ENCODE measurements around the gene NR1D1. TPM values are rescaled to one million over a fixed set of nuclear protein-coding genes. Genes with fewer than 3 reads are reported as not detected.
A peak's percentile ranks its signal among the peaks of the same experiment; 100 is the strongest.

NR1D1 gene
- total and polyA plus RNA-seq, 2 of the 13 experiments (the other 11 are each of a cell fraction or from before 2014, with no cell fraction given): 2.1 to 2.7 TPM

- TF ChIP-seq RBFOX2 (IDR thresholded peaks at IDR 0.05; ENCODE audit: low read depth, low read length) (no peak), ZNF124 (CRISPR knock-in tag; IDR thresholded peaks at IDR 0.05) (0 out of 2 replicates have a peak, but pooled peaks have one; percentile 7), NPAS2 (CRISPR knock-in tag; IDR thresholded peaks at IDR 0.05; ENCODE audit: borderline replicate concordance) (no peak), EHMT2 (IDR thresholded peaks at IDR 0.05; ENCODE audit: borderline replicate concordance, low read depth, low read length) (no peak), TERF1 (CRISPR knock-in tag; IDR thresholded peaks at IDR 0.05) (no peak), PAX8 (CRISPR knock-in tag; IDR thresholded peaks at IDR 0.05; ENCODE audit: borderline replicate concordance) (0 out of 2 replicates have a peak, but pooled peaks have one; percentile 79), PHF8 (CRISPR knock-in tag; IDR thresholded peaks at IDR 0.05) (no peak), NCOA2 (CRISPR knock-in tag; IDR thresholded peaks at IDR 0.05) (no peak), ZNF326 (CRISPR knock-in tag; IDR thresholded peaks at IDR 0.05; ENCODE audit: borderline replicate concordance) (no peak), MIER3 (CRISPR knock-in tag; IDR thresholded peaks at IDR 0.05; ENCODE audit: borderline replicate concordance) (no peak), ZNF281 (CRISPR knock-in tag; IDR thresholded peaks at IDR 0.05; ENCODE audit: borderline replicate concordance) (no peak), NFIC (IDR thresholded peaks at IDR 0.05; ENCODE audit: low read length) (no peak), PBX3 (CRISPR knock-in tag; IDR thresholded peaks at IDR 0.05; ENCODE audit: borderline replicate concordance) (no peak), SMAD3 (CRISPR knock-in tag; IDR thresholded peaks at IDR 0.05) (peak; percentile 50; the same call in 1 of the 2 replicates), ZNF276 (CRISPR knock-in tag; IDR thresholded peaks at IDR 0.05; ENCODE audit: low read depth) (no peak), NR2F1 (CRISPR knock-in tag; IDR thresholded peaks at IDR 0.05) (peak; percentile 75 to 92), WIZ (CRISPR knock-in tag; IDR thresholded peaks at IDR 0.05) (no peak), HES4 (CRISPR knock-in tag; IDR thresholded peaks at IDR 0.05; ENCODE audit: borderline replicate concordance) (no peak), CREBL2 (CRISPR knock-in tag; IDR thresholded peaks at IDR 0.05; ENCODE audit: borderline replicate concordance) (no peak), ZNF615 (CRISPR knock-in tag; IDR thresholded peaks at IDR 0.05; ENCODE audit: borderline replicate concordance) (no peak), IKZF4 (CRISPR knock-in tag; IDR thresholded peaks at IDR 0.05; ENCODE audit: borderline replicate concordance, low read depth, not compliant biosample characterization) (no peak), MAZ (IDR thresholded peaks at IDR 0.05; ENCODE audit: borderline replicate concordance, low read depth, low read length) (no peak), MAZ (CRISPR knock-in tag; IDR thresholded peaks at IDR 0.05; ENCODE audit: low read depth) (no peak), ZBTB7A (CRISPR knock-in tag; IDR thresholded peaks at IDR 0.05) (no peak)
Observed at GRCh38 chr17:40139566-40140058, 39.2 kb upstream of the NR1D1 start (continued).
